Mesangial cell (primary cell): ENCODE results near the gene PODXL. TPM values are rescaled to one million over a fixed set of nuclear protein-coding genes. Genes with fewer than 3 reads are reported as not detected.

Source experiments
- total RNA-seq: library from RNA; depleted of rRNA; stranded (reverse); fragments of >200 nt; gene quantifications from 2 replicates; pipeline ENCODE4 v1.2.3, GENCODE V29; 2015

PODXL gene
- 35.1 and 88.0 TPM in 2 replicates for total RNA-seq

GRCh38 chr7:131556053-131556908, at the start of gene PODXL:
PODXL (minus strand) TSS chr7:131556628; CDS start chr7:131556359, 269 bp downstream.

Other genes with a start within 250 kb of the PODXL start
- gene MKLN1, start 228.8 kb downstream of the PODXL start, total RNA-seq = 8.6 and 11.3 TPM in 2 replicates